SHP77 treated with DMSO at 0.1 percent for 48 hours (cell line): ENCODE data around the gene TRAM2.
A peak's percentile ranks its signal among the peaks of the same experiment; 100 is the strongest.

ENCODE experiments used
- DNase-seq: peaks from one replicate; lab custom pipeline; 2025; lab: John Stamatoyannopoulos, UW

TRAM2 gene

DNA sequence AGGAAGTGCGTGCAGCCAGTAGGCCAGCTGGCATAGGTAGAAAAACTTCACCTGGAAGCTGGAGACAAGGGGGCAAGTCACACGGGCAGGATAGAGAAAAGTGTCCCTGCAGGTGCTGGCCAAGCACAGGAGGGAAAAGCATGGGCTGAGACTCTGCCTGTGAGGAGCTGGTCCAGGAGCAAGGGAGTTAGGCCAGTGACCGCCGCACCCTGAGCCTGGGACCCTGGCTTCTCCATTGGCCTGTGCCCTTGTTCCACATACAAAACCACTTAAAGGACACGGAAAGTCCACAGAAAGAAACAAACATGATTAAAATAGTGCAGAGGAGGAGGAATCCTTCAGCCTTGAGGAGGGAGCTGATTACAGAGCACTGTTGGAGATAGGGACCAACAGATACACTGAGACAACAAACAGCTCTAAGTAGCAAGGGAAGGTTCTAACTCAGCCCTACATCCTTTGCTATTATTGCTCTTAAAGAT lies 68.6 kb downstream of the TRAM2 start:
- no peak for DNase-seq

DNA sequence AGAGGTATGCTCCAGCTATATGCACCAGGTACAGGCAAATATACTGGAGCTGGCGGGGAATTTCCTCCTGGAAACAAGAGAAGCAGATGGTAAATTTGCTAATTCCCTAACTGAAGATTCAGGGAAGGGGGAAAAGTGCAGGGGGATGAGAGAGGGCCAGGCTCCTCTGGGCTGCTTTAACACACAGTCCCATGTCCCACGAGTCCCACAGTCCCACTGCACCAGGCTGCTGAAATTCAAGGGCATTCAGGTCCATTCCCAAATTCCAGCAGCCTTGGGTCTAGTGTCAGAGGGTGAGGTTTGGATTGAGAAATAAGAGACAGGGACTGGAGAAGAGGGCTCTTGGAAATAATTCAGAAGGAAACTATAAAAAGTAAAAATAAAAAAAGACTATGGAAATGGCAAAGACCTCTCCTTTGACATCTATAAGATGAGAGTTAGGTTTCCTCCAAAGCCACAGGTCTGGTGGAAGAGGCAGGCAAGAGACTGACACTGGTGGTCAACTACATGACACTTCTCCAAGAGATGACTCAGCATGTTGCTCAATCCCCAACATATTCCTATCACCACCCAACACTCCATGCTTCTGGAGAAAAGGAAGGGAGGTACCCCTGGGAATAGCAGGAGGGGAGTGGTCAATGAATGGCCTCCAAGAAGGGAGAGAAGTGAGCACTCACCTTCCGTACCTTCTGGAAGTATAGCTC lies 69.2 kb downstream of the TRAM2 start:
- no peak for DNase-seq

- DNase-seq, result no peak
These were observed 70.4 kb downstream of the TRAM2 start for GRCh38 chr6:52506476-52506875.

DNA sequence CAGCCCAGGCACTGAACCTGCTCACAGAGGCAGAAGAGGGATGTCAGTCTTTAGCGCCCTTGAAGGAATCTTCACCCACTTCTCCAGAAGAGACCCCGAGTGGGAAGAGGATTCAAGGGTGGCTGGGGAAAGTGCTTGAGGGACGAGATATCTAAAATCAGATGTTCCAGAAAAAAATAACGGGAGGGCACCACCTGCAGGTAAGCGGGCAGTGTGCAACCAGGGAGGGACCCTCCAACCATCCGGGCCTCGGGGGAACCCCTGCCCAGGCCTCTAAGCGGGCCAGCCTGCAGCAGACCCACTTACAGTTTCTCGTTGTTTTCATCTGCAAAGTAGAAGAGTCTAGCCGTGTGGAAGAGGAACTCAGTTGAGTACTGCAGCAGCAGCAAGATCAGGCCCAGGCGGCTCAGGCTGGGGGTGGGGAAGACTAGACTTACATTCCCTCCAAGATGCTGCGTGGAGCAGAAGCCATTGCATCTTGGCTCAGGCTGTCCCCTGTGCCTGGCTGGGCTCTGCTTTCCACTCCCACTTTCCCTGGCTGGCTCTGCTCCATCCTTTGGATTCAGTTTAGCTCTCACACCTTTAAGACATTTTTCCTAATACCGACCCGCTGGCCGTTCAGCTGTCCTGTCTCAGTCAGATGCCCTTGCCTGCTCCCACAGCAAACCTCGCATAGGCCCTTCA lies 71.0 kb downstream of the TRAM2 start:
- DNase-seq, result no peak

GRCh38 chr6:52504782-52505136 lies 72.1 kb downstream of the TRAM2 start:
- no peak for DNase-seq

GRCh38 chr6:52503851-52504781 lies 72.7 kb downstream of the TRAM2 start:
- DNase-seq, result peak; percentile 77

- peak; percentile 19 for DNase-seq
These were observed 73.5 kb downstream of the TRAM2 start for GRCh38 chr6:52503323-52503747.

DNA sequence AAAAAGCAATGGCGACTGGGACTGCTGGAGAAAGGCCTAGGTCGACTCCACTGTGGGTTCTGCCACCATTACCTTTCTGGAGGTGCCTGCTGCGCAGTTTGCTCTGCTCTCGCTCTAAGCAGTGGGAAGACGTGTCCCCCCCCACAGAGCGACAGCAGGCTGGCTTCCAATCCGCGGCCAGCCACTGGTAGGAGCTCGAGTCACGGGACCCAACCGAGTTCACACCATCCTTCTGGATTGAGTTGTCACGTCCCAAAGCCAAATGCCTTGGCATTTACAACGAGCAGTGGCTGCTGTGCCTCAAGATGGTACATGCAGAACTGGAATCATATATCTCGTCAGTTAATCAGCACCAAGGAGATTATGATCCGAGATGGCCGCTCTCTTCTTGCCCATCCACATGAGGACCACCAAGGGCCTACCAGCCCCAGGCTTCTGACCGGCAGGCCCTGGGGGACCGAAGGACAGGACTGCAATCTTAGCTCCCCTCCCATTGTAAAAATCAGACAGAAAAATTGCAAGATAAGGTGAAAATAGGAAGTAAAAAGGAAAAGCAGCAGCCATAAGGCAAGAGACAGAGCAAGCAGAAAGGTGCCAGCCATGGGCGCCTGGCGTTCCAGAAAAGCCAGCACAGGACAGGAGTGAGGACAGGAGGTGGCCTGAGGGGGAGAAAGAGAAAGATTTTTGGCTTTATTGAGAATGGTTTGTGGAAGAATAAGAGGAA lies 74.4 kb downstream of the TRAM2 start:
- no peak for DNase-seq

- DNase-seq, result no peak
These were observed 76.4 kb downstream of the TRAM2 start for GRCh38 chr6:52500238-52501129.

GRCh38 chr6:52499681-52500236 lies 77.1 kb downstream of the TRAM2 start:
- no peak for DNase-seq

DNA sequence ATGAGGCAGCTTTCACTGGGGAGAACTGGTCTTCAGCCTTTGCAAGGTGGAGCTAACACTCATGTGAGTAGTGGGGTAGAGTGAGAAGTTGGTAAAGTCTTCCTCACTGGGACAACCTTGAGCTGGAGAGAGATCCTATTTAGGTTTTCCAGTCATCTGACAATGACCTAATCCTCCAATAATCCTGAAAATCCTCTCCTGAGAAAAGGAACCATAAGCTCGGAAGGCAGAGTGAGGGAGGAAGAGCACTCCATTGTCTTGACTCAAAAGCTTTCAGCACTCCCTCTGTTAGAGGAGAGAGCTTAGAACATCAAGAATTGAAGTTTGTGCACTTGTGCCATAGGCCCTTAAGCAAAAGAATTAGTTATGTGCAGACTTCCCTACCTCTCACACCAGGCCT lies 77.8 kb downstream of the TRAM2 start:
- no peak for DNase-seq

- no peak for DNase-seq
These were observed 78.3 kb downstream of the TRAM2 start for GRCh38 chr6:52498538-52499017.

- DNase-seq, result peak; percentile 26
These were observed 79.0 kb downstream of the TRAM2 start for GRCh38 chr6:52497652-52498408.

GRCh38 chr6:52496631-52497030 lies 80.2 kb downstream of the TRAM2 start:
- DNase-seq, result no peak

- DNase-seq, result no peak
These were observed 80.9 kb downstream of the TRAM2 start for GRCh38 chr6:52495922-52496321.

- no peak for DNase-seq
These were observed 82.4 kb downstream of the TRAM2 start for GRCh38 chr6:52494298-52495072.

- DNase-seq, result no peak
These were observed 83.2 kb downstream of the TRAM2 start for GRCh38 chr6:52493669-52494068.

- no peak for DNase-seq
These were observed 85.4 kb downstream of the TRAM2 start for GRCh38 chr6:52491203-52492069.
